DMS79 (cell line): ENCODE results near the gene APOBEC3C.
"Not testable (repeated sequence)": the region's sequence is repeated elsewhere in the genome, so short reads cannot be mapped to it uniquely, and the experiment has no call there.

Experiments used
- DNase-seq: peaks from one replicate; lab custom pipeline; 2025; lab: John Stamatoyannopoulos, UW

Gene APOBEC3C

DNA sequence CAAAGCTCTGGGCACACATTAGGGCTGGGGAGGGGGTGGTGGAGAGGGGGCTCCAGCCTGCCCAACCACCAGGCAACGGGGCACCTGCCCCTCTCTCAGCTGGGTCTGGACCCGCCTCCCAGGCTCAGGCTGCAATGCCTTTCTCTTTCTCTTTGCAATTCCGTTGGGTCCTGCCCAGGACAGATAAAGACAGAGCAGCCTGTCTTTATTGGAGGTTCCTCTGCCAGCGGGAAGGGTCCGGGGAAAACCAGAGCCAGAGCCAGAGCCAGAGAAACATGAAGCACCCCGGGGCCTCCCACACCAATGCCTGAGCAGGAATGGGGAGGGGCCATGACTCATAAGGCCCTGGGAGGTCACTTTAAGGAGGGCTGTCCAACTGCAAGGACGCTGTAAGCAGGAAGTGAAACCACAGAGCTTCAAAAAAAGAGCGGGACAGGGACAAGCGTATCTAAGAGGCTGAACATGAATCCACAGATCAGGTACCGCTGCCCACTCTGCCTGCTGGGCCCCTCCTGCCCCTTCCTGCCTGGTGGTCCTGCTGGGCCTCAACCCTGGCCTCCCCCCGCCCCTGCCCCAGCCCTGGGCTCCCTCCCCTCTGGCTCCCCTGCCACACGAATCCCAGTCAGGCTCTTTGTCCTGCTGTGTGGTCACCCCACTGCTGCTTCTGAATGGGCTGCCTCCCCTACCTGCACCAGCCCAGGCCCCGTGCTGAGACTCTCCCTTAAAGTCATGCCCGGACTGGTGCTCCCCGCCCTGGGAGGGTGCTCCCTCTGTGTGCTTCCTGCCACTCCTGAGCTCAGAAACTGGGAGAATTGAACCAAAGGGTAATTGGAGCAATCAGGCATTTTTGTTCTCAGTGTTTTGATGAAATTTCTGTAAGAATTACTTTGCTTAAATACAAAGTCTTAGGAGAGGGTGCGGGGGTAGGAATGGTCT lies 31.8 kb upstream of the APOBEC3C start, which contains the start of gene APOBEC3B:
TSS of gene APOBEC3B (plus strand) at position 356 of the 936 bp plus-strand sequence. CDS start at position 463, 107 bp downstream.
- DNase-seq: peak; percentile 85

GRCh38 chr22:38984224-38984623 lies 29.8 kb upstream of the APOBEC3C start:
- DNase-seq: no peak

GRCh38 chr22:38984784-38985757 lies 29.0 kb upstream of the APOBEC3C start:
- DNase-seq: peak; percentile 74

DNA sequence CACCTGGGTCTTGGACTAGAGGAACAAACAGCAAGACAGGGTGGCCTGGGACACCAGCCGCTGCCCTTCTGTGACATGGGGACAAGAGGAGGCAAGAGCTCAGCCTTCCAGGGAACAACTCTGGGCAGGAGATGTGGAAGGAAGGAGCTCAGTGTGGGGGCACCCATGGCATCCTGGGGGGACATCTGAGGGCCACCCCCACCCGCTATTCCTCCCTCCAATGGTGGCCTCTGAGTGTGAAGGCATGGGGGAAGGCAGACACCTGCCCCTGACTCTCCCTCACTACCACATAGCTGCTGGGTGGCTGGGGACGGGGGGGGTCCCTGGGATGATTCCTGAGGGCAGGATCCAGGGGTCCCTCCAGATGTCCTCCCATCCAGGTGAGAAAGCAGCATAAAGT lies 27.4 kb upstream of the APOBEC3C start:
- DNase-seq: no peak

DNA sequence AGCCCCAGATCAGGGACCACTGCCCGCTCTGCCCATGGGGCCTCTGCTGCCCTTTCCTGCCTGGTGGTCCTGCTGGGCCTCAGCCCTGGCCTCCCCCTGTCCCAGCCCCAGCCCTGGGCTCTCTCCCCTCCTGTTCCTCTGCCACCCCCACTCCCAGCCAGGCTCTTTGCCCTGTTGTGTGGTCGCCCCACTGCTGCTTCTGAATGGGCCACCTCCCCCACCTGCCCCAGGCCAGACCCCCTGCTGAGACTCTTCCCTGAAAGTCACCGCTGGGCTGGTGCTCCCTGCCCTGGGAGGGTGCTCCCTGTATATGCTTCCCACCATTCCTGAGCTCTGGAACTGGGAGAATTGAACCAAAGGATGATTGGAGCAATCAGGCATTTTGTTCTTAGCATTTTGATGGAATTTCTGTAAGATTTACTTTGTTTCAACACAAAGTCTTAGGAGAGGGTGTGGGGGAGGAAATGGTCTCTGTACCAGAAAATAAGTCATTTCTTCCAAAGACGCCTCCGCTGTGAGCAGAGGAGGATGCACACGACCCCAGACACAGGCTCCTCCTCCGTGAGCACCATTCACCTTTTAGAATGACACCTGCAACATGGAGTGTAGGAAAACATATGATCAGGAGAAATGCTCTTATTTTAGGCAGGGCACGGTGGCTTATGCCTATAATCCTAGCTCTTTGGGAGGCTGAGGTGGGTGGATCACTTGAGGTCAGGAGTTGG lies 26.7 kb upstream of the APOBEC3C start:
- DNase-seq: no peak

DNA sequence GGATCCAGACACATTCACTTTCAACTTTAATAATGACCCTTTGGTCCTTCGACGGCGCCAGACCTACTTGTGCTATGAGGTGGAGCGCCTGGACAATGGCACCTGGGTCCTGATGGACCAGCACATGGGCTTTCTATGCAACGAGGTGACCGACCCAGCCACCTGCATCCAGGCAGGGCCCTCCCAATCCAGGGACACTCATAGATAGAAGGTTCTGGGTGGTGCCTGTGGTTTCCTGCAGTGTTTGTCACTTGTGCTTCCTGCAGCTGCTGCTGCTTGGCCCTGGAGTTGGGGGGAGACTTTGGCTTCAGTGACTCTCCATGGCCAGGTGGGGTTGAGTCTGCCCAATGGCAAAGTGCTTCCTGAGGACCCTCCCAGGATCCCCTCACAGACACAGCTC lies 24.6 kb upstream of the APOBEC3C start:
- DNase-seq: no peak

DNA sequence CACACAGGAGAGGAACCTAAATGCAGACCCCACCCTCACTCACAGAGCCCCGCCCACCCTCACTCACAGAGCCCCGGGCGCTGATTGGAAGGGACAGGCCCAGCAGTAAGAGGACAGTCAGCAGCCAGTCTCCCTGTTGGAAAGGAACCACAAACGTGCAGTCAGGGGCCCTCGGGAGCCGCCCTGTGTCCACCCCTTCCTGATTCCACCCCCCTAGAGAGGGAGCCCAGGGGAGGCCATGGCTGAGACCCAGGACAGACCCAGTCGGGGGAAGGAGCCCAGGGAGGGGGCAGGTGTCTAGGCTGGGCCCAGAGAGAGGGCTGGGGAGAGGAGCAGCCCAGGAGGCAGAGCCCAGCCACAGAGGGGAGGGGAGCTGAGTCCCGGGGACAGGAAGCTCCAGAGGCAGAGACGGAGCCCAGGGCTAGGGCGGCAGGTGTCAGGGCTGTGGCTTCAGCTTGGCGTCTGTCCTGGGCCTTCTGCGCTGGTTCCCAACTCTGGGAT lies 21.1 kb upstream of the APOBEC3C start:
- not testable (repeated sequence) for DNase-seq

DNA sequence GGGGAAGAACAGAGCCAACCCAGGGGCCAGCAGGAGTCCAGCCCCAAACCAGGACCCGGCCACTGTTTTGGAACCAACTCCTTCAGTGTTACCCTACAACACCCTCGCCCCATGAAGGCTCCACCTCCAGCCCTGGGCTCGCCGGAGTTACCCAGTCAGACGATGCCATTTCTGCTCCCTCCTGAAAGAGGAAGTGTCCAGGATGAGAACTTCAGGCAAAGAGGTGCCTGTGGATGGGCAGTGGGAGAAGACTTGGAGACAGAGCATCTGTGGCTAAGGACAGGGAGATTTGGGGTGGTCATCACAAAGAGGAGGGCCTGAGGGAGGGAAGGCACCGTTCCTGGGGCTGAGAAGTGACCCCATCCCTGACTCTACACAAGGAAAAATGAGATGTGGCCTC lies 18.0 kb upstream of the APOBEC3C start:
- no peak for DNase-seq

GRCh38 chr22:38997518-38997917 lies 16.5 kb upstream of the APOBEC3C start:
- no peak for DNase-seq

- DNase-seq: peak; percentile 85
Observed at GRCh38 chr22:39003165-39003638, 10.9 kb upstream of the APOBEC3C start.

DNA sequence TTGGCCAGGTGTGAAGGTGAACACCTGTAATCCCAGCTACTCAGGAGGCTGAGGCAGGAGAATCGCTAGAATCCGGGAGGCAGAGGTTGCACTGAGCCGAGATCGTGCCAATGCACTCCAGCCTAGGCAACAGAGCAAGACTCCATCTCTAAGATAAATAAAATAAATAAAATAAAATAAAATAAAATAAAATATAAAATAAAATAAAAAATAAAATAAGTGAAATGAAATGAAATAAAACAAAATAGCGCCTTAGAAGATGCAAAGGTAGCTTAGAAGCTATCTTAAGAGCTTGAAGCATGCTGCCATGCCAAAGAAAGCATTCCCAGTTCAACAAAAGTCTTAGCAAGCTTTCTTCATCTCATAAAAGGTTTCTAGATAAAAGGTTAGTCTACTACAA lies 6.9 kb upstream of the APOBEC3C start:
- DNase-seq: no peak

GRCh38 chr22:39008271-39008850 lies 5.7 kb upstream of the APOBEC3C start:
- DNase-seq: not testable (repeated sequence)

- DNase-seq: no peak
Observed at GRCh38 chr22:39010946-39011345, 3.1 kb upstream of the APOBEC3C start.

DNA sequence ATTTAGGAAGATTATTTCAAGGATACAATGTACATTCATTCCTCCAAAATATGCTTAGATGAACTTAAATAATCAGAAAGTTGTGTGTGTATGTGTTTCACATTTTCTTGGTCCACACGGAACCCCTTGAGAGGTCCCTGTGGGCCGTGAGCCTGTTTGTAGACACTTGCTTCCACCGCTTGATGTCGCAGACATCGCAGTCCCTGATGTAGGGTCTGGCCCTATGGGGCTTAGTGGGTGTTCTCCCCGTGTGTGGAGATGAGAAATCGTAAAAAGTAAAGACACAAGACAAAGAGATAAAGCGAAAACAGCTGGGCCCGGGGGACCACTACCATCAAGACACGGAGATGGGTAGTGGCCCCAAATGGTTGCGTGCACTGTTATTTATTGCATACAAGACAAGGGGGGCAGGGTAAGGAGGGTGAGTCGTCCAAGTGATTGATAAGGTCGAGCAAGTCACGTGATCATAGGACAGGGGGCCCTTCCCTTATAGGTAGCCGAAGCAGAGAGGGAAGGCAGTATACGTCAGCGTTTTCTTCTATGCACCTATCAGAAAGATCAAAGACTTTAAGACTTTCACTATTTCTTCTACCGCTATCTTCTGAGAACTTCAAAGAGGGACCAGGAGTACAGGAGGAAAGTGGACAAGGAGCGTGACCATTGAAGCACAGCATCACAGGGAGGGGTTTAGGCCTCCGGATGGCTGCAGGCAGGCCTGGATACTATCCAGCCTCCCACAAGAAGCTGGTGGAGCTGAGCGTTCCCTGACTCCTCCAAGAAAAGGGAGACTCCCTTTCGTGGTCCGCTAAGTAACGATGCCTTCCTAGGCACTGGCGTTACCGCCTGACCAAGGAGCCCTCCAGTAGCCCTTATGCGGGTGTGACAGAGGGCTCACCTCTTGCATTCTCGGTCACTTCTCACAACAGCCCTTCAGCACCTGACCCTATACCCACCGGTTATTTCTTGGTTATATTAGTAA lies 1.2 kb upstream of the APOBEC3C start:
- no peak for DNase-seq

DNA sequence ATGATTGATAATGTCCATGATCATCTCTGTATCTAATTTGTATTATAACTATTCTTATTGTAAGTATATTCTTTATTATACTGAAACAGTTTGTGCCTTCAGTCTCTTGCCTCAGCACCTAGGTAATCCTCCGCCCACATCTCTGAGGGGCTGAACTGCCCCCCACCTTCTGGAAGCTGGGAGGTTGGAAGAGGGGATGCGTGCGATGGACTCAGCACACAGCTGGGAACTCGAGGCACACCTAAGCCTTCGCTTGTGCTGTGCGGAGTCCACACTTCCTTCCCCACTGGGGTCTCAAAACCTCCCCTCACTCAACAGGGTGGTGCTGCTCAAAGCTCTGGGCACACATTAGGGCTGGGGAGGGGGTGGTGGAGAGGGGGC lies 506 bp upstream of the APOBEC3C start:
- DNase-seq: not testable (repeated sequence)

DNA sequence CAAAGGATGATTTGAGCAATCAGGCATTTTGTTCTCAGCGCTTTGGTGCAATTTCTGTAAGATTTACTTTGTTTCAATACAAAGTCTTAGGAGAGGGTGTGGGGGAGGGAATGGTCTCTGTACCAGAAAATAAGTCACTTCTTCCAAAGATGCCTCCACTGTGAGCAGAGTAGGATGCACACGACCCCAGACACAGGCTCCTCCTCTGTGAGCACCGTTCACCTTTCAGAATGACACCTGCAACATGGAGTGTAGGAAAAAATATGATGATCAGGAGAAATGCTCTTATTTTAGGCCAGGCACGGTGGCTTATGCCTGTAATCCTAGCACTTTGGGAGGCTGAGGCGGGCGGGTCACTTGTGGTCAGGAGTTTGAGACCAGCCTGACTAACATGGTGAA lies 665 bp downstream of the APOBEC3C start:
- not testable (repeated sequence) for DNase-seq

- DNase-seq: no peak
Observed at GRCh38 chr22:39016592-39016991, 2.5 kb downstream of the APOBEC3C start.

- DNase-seq: no peak
Observed at GRCh38 chr22:39017596-39018365, 3.7 kb downstream of the APOBEC3C start.

DNA sequence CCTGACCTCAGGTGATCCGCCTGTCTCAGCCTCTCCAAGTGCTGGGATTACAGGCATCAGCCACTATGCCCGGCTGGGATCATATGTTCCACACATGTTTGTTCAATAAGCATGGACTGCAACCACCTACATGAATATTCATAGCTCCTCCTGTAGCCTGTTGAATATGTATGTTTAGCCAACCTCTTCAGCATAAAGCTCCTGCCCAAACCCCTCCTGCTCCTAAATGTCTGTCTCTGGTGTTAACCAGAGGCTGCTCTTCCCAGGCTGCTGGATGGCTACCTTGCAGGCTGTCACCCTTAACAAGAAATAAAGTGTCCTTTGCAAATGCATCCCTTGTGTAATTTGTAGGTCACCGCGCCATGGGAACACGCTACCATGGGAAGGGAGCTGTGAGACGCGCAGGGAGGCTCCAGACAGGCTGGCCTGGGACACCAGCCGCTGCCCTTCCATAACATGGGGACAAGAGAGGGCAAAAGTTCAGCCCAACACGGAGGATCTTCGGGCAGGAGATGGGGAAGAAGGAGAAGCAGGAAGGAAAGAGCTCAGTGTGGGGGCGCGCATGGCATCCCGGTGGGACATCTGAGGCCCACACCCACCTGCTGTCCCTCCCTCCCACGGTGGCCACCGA lies 6.1 kb downstream of the APOBEC3C start:
- not testable (repeated sequence) for DNase-seq
